Midbrain (tissue), 1 donor: Measurements from ENCODE around the gene FGF1.

ENCODE experiments used
- DNase-seq: peaks from one replicate; lab custom pipeline; 2025; lab: John Stamatoyannopoulos, UW

The FGF1 gene

DNA sequence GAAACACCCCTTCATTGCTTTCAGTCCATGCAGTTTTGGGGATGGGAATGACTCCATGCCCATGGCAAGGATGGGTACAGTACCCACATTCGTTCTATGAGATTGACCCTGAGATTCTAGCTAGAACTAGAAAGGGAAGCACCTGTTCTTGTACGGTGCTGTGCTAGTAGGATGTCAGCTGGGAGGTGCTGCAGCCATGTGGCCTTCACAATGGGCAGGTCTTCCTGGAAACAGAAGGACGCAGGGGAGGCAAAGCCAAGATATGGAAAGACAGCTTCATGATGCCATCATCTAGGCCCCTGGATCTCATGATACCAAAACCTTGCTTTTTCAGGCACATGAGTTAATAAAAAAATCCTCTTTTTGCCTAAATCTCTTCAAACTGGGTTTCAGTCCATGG, 10.5 kb upstream of the FGF1 start:
- no peak for DNase-seq

DNA sequence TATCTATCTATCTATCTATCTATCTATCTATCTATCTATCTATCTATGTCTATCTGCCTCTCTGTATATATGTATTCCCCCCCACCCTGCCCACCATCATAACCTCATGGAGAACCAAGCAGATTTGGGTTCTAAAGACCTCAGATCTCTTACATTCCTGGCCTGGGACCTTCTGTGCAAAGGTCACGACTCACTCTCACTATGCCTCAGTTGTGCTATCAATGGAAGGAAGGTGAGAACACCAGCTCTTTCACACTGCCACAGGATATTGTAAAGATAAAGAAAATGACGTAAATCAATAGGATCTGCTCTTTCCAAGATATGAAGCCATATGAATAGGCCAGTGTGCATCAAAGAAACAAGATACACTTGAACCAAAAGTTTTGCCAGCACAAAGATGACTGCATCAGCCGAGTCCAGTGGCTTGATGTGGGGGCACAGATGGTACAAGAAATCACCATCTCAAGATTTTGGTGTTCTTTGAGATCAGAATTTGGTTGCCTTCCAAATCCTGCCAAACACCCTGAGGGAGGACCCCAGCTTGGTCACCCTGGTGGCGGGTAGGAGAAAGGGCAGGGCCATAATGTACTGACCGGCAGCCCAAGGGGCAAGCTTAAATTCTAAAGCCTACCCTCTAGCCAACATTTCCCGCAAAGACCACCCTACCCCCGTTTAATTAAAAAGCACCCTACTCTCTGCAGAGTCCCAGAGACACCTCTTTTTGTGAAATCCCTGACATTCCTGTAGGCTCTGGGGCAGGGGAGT, 8.4 kb upstream of the FGF1 start:
- no peak for DNase-seq

DNA sequence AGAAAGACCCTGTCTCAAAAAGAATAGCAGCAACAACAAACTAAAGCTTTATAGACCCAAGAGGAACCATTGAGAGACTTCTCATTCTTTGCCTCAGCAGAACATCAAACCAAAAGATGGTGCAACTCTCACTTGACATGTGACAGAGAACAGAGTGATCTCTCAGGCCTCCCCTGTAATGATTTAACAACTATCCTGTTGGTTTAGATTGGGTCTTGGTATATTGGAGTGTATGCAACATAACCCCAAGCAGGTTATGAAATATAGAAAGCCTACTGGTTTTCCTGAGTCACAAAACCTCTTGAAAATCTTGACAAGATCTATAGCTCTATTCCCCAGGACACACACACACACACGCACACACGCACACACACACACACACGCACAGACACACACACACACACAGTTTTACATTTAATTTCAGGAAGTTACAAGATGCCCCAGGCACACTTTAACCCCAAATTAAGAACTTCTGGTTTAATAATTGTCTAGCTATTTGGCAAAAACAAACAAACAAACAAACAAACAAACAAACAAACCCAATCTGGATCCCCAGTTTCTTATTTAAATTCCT, 6.5 kb upstream of the FGF1 start:
- DNase-seq = no peak

GRCh38 chr5:142690667-142691066, 4.8 kb upstream of the FGF1 start:
- no peak for DNase-seq

DNA sequence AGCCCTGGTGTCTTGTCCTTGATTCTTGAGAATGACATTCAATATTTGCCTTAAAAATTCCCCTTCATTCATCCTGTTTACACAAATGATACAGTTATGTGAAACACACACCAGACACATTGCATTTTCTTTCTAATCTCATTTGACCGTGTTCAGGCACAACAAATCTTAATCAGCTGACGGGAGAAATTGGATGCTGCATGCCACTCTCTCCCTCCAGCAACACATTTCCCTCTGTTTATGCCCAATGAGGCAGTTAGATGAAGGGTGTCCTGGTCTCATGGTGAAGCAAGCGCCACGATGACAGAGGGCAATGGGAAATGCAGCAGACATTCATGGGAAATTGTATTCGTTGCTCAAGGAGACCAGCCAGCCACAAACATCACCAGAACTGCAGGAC, 3.2 kb upstream of the FGF1 start:
- DNase-seq = no peak

DNA sequence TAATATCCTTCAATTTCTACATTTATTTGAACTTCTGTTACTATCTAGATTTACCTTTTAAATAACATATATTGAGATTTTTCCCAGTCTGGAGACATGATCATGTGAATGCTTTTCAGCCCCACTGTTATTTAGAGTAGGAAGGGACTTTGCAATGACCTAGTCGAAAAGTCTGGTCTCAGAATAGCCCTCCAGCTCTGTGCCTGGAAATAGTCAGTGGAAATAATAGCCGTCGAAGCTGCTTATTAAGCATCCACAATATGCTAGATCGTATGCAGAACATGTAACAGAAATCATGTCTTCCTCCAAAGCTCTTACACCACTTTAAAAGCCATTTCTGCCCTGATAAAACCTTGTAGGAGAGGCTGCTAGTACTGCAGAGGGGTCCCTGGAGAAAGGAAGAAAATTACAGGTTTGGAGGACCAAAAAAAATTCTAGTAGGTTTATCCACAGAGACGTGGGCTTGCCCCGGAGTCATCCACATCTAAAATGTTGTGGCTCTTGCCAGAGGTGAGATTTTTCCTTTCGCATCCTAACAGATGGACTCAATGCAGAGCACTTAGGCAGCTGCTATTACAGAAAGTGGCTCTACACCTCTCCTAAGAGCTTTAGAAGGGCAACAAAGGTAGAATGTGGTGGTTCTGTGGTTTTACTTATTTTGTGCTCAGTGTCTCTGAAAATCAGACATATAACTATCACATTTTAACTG, 2.5 kb upstream of the FGF1 start:
- no peak for DNase-seq

DNA sequence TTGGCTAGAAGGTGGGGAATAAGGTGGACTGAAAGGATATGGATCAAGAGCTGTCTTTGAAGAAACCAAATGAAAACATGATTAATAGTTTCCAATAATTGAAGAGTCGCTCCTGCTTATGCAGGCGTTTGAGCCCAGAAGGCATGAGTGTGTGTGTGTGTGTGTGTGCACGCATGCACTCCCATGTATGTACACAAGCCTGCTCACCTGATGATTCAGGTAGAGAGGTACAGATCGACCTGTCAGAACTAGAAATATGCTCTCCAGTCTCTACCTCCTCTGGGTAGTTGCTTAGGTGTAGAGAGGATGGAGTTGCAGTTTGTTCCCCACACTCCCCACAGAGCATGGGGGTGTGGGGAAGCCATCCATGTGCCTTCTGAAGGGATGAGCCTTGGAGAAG, 1.1 kb upstream of the FGF1 start:
- DNase-seq = no peak

DNA sequence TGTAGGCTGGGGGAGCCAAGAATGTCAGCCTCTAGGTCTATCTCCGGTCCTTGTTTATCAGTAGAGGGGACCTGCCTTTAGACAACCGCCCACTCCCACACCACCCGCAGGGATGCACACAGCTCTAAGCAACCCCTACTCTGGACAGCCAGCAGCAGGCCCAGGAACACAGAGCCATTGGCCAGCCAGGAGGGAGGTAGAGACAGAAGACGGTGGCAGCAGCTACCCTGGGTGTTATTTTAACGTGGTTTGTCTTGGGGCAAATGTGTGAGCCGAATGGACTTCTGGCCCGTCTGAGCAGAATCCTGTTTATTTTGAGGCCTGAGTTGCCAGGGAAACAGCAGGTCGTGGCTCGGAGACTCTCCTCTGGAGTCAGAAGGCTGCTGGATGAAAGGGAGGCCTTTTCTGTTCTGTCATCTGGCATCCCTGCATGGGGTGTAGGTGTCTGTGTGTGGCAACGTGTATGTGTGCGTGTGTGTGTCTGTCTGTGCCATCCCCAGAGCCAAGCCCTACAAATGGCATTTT, 382 bp upstream of the FGF1 start:
- DNase-seq = peak; percentile 76

- DNase-seq = peak; percentile 92
Observed at GRCh38 chr5:142684508-142685041, 1.3 kb downstream of the FGF1 start.

GRCh38 chr5:142683881-142684505, 1.9 kb downstream of the FGF1 start:
- no peak for DNase-seq

DNA sequence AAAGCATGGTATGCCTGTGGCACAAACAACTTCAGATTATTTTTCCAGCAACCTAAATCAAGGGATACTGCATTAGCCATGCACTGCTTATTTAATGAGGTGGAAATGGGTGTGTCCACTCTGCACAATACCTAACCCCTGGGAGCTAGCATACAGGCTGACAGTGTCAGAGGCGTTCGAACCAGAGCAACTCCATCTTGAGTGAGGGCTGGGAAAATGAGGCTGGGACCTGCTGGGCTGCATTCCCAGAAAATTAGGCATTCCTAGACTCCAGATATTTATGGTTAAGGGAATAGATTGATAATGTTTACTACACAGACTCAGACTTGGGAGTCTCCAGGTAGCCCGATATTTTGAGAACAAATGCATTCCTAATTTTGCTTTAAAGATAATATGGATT, 2.8 kb downstream of the FGF1 start:
- no peak for DNase-seq

- no peak for DNase-seq
Observed at GRCh38 chr5:142680605-142681259, 5.2 kb downstream of the FGF1 start.

GRCh38 chr5:142679744-142680143, 6.1 kb downstream of the FGF1 start:
- no peak for DNase-seq

DNA sequence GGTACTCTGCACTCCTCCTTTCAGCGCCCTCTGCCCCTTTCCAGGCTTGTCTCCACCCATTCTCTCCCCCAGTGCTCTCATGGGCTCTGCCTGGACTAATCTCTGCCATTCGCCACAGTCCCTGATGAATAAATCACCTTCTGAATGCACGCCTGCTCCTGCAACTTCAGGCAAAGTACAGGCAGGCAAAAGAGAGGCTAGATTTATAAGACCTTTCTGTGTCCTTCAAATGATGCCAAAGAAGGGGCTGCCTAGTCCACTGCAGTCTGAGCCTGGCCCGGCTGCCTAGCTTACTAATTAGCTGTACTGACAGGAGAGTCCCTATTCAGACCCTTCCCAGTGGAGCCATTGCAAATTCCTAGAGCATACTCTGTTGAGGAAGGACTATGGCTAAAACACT, 7.4 kb downstream of the FGF1 start:
- no peak for DNase-seq

- no peak for DNase-seq
Observed at GRCh38 chr5:142677198-142677597, 8.7 kb downstream of the FGF1 start.

GRCh38 chr5:142676318-142676717, 9.6 kb downstream of the FGF1 start:
- no peak for DNase-seq

GRCh38 chr5:142674531-142675469, 11.1 kb downstream of the FGF1 start:
- no peak for DNase-seq

GRCh38 chr5:142671801-142672200, 14.1 kb downstream of the FGF1 start:
- no peak for DNase-seq

DNA sequence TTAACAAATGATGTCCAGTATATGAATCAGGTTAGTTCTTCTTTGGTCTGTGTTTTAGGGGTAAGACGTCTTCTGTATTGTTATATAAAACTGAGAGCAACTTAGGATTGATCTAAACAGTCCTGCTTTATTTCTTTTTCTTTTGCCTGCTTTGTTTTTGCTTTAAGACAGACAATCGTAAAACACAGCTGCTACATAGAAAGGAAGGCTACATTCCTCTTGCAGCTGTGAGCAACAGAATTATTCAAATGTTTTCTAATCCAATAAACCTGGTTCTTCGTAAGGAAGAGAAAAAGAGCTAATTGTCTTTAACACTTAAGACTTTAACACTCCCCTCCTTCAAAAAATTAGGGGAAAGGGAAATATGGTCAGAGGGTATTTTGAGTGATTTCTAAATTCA, 14.6 kb downstream of the FGF1 start:
- DNase-seq = no peak

GRCh38 chr5:142670804-142671203, 15.1 kb downstream of the FGF1 start:
- no peak for DNase-seq

GRCh38 chr5:142669477-142669876, 16.4 kb downstream of the FGF1 start:
- DNase-seq = no peak
